Measurements from ENCODE around the gene TEAD1. TPM values are rescaled to one million over a fixed set of nuclear protein-coding genes. Genes with fewer than 3 reads are reported as not detected.

Gene TEAD1
- total and polyA plus RNA-seq, 2 donors (not counting 3 experiments of a cell fraction or from before 2014, with no cell fraction given), result 15.3 to 49.0 TPM

GRCh38 chr11:12944889-12945288 is 270.7 kb downstream of the TEAD1 start:
- Histone ChIP-seq H3K4me1 (ENCODE audit: control insufficient read depth, extremely low read depth, insufficient read depth, low read length) (no peaks in the 10 kb centered on the region), H3K79me2 (ENCODE audit: control insufficient read depth, insufficient read depth, low read length) (no peaks in the 10 kb centered on the region), H3K4me3 (replicated peaks in 1 of 3; ENCODE audit: insufficient read depth in 1 of 3, low read depth in 1 of 3, low read length in 3 of 3) (no peak overlapping the region), H3K4me2 (ENCODE audit: insufficient read depth, low read length) (no peak overlapping the region), H4K20me1 (replicated peaks; ENCODE audit: control insufficient read depth, extremely low read depth, insufficient read depth, low read length) (no peaks in the 10 kb centered on the region), H3K9ac (replicated peaks; ENCODE audit: extremely low read depth, insufficient read depth, low read length) (no peak overlapping the region), H2AFZ (ENCODE audit: low read depth, low read length) (no peak overlapping the region), H3K9me3 (replicated peaks; ENCODE audit: control insufficient read depth, insufficient read depth, low read length) (no peaks in the 10 kb centered on the region), H3K27me3 (ENCODE audit: control insufficient read depth in 2 of 2, insufficient read depth in 2 of 2, low read length in 2 of 2) (no peaks in the 10 kb centered on the region), H3K36me3 (ENCODE audit: control insufficient read depth in 2 of 2, extremely low read depth in 1 of 2, insufficient read depth in 2 of 2, low read length in 2 of 2) (peaks cover 2 to 4% of the 10 kb centered on the region in 2 experiments), H3K9me1 (replicated peaks; ENCODE audit: control insufficient read depth, extremely low read depth, insufficient read depth, low read length) (no peaks in the 10 kb centered on the region), H3K27ac (ENCODE audit: insufficient read depth, low read depth, low read length) (no peak overlapping the region)
- DNase-seq (ENCODE audit: low read depth, low spot score) (no peak), FAIRE-seq (no peak)
- no TSS peak for BruUV-seq (replicated peaks)
- intact Hi-C loops (cut with micrococcal nuclease), result no loop called here
- ChIA-PET POLR2A (no interaction called here), CTCF (interaction anchor here (0.8 to 0.9 kb wide), 2 partner anchors 11 to 19 kb away, joined by 3 read pairs; no protein-coding TSS in a partner anchor)
- dilution Hi-C loops (cut with MboI; ENCODE audit: extremely low pct_ligation_motif_present, low sequenced_read_pairs), result no loop called here
- TF ChIP-seq CTCF (IDR thresholded peaks at IDR 0.05; ENCODE audit: extremely low read depth in 1 of 2, insufficient read depth in 1 of 2, low read depth in 1 of 2, low read length in 2 of 2) (no peak), MYC (IDR thresholded peaks at IDR 0.05; ENCODE audit: low read depth, low read length) (no peak), FOS (IDR thresholded peaks at IDR 0.05; ENCODE audit: borderline replicate concordance, insufficient read depth, low read length) (no peak), EZH2 (IDR thresholded peaks at IDR 0.05; ENCODE audit: borderline replicate concordance, low read depth, low read length, severe bottlenecking) (no peak), POLR2A (IDR thresholded peaks at IDR 0.05; ENCODE audit: low read depth, low read length) (no peak), JUN (IDR thresholded peaks at IDR 0.05; ENCODE audit: borderline replicate concordance, insufficient read depth, insufficient read length, low read depth) (no peak), GATA2 (IDR thresholded peaks at IDR 0.05; ENCODE audit: insufficient read depth, insufficient read length, low read depth, low read length) (no peak), POLR2AphosphoS5 (IDR thresholded peaks at IDR 0.05; ENCODE audit: insufficient read depth, low read depth, low read length) (no peak)
- TF ChIP-seq, protein P1, sequence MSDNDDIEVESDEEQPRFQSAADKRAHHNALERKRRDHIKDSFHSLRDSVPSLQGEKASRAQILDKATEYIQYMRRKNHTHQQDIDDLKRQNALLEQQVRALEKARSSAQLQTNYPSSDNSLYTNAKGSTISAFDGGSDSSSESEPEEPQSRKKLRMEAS (IDR thresholded peaks at IDR 0.05; ENCODE audit: insufficient read depth, insufficient read length), result no peak
